Astrocyte of the spinal cord (primary cell): ENCODE results near the gene PNPO.
"Not testable (repeated sequence)": the region's sequence is repeated elsewhere in the genome, so short reads cannot be mapped to it uniquely, and the experiment has no call there.

ENCODE experiments used
- DNase-seq: peaks from one replicate; pipeline ENCODE4 v3.0.0; 2011; ENCODE audit warnings: low read depth, low spot score
- H3K4me3 ChIP-seq: 2 replicates; pipeline ENCODE4 v1.5.1; 2011; ENCODE audit warnings: low read depth, mild to moderate bottlenecking, low read length, moderate library complexity
- in situ Hi-C: cut with HindIII; loops from 2 replicates; pipeline ENCODE4 v1.10.0; 2017; ENCODE audit warnings: low sequenced_read_pairs
- TF ChIP-seq, protein P1 (sequence below): IDR thresholded peaks from 2 replicates; pipeline ENCODE4 v1.5.1; 2012; ENCODE audit warnings: low read depth, mild to moderate bottlenecking, low read length, inconsistent platforms

PNPO gene

DNA sequence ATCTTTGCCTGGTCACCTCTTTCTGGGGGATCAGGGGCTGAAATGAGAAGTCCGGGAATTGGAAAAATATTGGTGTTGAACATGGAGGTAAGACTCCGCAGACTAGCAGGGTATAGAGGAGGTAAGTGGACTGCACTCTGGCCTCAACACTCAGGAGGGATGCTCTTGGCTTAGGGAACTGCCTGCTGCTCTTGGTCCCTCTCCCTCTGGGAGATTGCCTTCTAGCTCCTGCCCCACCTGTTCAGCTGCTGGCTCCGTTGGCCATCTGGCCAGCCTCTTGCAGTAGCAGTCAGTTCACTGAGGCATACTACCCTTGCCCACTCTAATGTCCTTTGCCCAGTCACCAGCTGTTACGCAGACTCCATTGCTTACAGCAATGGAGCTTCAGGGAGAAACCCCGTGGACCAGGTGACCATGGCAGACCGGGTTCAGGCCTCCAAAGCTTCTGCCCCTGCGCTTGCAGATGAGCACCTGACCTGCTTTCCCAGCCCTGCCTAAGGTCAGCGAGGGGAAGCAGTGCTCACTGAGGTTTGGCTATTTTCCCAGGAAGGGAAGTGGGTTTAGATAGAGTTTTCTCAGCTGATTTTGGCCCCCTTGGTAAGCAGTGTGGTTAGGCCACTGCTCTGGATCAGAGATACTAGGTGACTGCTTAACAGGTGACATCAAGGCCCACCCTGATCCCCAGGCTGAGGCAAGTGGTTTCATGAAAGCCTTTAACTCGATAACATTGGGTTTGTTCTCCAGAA is 41.4 kb downstream of the PNPO start:
- H3K4me3 ChIP-seq, result no peak overlapping the region
- in situ Hi-C loops, result no loop called here
- no peak for DNase-seq
- TF ChIP-seq, protein P1, sequence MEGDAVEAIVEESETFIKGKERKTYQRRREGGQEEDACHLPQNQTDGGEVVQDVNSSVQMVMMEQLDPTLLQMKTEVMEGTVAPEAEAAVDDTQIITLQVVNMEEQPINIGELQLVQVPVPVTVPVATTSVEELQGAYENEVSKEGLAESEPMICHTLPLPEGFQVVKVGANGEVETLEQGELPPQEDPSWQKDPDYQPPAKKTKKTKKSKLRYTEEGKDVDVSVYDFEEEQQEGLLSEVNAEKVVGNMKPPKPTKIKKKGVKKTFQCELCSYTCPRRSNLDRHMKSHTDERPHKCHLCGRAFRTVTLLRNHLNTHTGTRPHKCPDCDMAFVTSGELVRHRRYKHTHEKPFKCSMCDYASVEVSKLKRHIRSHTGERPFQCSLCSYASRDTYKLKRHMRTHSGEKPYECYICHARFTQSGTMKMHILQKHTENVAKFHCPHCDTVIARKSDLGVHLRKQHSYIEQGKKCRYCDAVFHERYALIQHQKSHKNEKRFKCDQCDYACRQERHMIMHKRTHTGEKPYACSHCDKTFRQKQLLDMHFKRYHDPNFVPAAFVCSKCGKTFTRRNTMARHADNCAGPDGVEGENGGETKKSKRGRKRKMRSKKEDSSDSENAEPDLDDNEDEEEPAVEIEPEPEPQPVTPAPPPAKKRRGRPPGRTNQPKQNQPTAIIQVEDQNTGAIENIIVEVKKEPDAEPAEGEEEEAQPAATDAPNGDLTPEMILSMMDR, result no peak

DNA sequence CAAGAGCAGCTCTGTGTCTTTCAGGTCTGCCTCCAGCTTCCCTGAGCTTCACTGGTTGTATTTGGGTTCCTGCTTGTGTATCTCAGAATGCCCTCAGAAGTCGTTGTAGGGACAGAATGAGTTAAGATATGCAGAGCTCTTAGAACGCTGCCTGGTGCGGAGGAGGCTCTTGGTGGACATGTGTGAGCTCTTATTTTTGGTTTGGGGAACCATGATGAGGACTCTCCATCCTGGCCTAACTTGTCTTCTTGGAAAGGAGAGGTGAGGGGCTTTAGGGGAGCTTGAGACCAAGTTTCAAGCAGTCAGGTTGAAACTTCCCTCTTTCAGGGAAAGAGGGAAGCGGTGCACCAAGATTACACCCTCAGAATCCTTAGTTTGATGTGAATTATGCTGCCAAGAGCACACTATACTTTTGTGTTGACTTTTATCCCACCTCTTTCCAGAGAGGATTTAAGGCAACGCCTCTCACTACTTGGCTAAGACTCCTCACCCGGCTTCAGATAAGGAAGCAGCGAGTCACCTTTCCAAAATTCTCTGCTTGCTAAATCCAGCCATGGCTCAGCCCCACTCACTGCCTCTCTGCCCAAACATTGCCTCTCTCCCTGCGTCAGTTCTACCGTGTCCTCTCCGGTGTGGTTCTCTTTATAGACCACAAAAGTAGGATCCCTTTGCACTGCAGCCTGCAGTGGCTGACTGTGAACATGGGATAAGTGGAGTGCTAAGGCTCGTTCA is 42.3 kb downstream of the PNPO start:
- TF ChIP-seq, protein P1, result no peak
- DNase-seq, result no peak
- H3K4me3 ChIP-seq, result no peak overlapping the region
- in situ Hi-C loops, result no loop called here

DNA sequence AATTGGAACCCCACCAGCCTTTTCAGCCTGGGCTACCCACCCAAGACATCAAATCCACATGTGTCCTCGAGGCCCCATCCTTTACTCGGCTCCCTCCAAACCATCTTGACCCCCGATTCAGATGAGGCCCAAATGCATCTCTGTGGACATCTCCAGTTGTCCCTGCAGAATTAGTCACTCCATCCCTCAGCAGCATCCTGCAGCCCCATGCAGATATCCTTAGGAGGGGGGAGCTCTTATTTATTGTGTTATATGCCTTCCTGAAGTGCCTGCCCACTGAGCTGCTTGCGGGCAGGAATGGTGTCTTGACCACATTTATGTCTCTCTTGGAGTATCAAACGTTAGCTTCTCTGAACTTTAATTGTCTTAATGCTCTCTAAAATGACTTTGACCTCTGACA is 45.1 kb downstream of the PNPO start:
- in situ Hi-C loops, result no loop called here

DNA sequence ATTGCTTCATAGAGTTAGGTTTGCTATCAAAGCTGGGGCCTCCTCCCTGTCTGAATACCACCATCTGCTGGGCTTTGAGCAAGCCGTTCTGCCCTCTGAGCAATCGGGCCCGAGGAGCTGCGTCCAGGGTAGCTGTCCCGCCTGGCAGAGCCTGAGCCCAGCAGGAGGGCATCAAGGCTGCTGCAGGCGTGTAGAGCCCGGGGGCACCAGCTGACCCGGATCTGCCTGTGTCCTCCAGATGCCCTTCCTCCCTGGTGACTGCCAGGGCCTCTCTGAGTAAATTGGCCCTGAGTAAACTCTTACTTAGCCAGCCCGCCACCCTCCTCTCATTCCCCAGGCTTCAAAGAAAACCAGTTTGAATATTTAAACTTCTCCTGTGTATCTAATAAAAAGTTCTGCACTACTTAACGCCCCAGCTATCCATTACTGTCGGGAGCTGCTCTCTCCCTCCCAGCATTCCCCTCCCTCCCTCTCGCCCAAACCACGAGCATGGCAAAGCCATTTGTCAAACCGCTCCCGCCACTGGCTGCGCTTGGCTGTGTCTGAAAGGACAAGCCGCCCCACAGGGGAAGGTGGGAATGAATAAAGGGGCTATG is 46.0 kb downstream of the PNPO start:
- TF ChIP-seq, protein P1, result no peak
- H3K4me3 ChIP-seq, result no peak overlapping the region
- DNase-seq, result no peak
- in situ Hi-C loops, result no loop called here

More for the DNA sequence above, 45.1 kb downstream of the PNPO start:
- DNase-seq, result no peak
- H3K4me3 ChIP-seq, result no peak overlapping the region
- TF ChIP-seq, protein P1, result no peak

DNA sequence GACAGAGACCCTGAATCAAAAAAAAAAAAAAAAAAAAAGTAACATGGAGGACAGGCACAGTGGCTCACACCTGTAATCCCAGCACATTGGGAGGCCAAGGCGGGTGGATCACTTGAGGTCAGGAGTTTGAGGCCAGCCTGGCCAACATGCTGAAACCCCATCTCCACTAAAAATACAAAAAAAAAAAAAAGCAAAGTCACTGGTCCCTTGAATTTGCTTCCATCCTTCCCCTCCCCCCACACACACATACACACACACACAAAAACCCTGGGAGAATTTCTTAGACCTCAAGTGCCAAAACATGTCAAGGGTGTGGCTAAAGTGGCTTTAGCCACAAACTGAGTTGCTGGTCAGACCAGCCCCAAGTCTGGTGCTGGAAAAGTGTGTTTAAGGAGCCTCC is 47.1 kb downstream of the PNPO start:
- DNase-seq, H3K4me3 ChIP-seq, in situ Hi-C loops: not testable (repeated sequence)

DNA sequence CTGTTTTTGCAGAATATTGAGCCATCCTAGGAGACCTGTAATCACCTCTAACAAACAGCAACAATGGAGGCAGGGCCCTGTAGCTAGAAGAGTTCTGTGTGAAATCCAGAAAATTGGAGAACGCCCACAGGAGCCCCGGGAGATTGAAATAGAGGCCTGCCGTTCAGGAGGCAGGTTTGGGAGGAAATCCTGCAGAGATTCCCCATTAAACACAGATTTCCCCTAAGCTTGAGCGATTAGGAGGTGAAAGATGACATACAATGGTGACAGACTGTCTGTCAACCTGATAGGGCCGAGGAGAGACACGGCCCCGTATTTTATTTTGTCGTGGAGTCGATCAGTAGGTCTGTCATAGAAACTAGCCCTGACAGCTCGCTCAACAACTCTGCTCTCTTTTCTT is 47.8 kb downstream of the PNPO start:
- no peak for DNase-seq
- TF ChIP-seq, protein P1, result no peak
- in situ Hi-C loops, result no loop called here
- H3K4me3 ChIP-seq, result no peak overlapping the region

DNA sequence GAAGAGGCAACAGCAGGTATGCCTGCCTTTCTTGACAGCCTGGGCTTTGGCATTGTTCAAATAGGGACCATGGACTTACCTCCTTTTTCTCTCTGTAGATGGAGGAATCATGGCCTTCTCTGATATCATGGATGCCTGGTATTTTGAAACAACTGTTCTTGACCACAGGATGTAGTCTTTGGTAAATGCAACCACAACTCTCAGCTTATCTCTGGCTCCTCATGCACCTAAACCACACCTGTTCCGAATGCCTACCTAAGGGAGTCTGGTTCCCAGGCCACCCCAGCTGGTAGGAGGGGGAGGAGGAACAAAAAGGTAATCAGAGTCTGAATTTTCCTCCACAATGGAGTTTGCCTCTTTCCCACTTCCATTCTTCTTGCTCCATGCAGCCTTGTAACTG is 48.3 kb downstream of the PNPO start:
- H3K4me3 ChIP-seq, result no peak overlapping the region
- in situ Hi-C loops, result no loop called here
- TF ChIP-seq, protein P1, result no peak
- no peak for DNase-seq
